AG10803 (cell line): ENCODE data around the gene ZNF438.

Experiments used
- DNase-seq: peaks from one replicate; pipeline ENCODE4 v3.0.0; 2010; ENCODE audit warnings: low read depth
- H3K4me3 ChIP-seq: 2 replicates; pipeline ENCODE4 v1.5.1; 2011; ENCODE audit warnings: mild to moderate bottlenecking, low read length, control low read depth
- TF ChIP-seq, protein P1 (sequence below): conservative IDR thresholded peaks from 2 replicates; pipeline ENCODE4 v1.5.1; 2011; ENCODE audit warnings: mild to moderate bottlenecking, low read length, control low read depth, inconsistent platforms

Gene ZNF438

DNA sequence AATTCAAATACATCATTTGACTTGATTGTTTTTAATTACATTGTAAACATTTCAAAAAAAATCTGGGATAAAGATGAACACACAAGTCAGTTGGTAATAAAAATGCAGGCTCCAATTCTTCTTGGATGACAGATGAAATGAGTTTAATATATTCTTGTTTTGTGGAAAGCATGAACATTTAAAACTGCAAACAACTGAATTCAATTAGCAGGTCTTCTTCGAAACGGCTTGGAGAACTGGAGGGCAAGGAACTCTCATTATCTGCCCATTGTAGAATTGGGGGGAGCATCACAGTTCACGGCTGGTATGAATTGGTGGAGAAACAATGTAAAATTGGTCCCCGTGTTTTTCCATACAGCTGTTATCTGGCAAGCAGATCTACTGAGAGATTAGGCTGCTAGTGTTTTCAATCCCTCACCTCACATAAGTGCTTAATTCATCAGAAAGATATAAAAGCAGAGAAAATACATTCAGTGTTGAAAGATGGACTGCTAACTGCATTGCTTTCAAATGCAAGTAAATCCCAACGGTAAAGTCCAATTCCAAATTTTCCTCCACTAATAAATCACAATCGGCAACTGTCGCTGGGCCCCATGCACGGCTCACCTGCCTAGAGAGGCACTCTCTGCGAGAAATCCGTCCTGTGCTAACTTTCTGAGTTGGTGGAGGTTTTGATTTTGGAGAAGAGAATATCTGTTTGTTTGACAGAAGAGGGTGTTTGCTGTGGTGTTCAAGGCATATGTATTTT lies 199.5 kb downstream of the ZNF438 start:
- TF ChIP-seq, protein P1, sequence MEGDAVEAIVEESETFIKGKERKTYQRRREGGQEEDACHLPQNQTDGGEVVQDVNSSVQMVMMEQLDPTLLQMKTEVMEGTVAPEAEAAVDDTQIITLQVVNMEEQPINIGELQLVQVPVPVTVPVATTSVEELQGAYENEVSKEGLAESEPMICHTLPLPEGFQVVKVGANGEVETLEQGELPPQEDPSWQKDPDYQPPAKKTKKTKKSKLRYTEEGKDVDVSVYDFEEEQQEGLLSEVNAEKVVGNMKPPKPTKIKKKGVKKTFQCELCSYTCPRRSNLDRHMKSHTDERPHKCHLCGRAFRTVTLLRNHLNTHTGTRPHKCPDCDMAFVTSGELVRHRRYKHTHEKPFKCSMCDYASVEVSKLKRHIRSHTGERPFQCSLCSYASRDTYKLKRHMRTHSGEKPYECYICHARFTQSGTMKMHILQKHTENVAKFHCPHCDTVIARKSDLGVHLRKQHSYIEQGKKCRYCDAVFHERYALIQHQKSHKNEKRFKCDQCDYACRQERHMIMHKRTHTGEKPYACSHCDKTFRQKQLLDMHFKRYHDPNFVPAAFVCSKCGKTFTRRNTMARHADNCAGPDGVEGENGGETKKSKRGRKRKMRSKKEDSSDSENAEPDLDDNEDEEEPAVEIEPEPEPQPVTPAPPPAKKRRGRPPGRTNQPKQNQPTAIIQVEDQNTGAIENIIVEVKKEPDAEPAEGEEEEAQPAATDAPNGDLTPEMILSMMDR: no peak
- DNase-seq: peak; percentile 12
- no peak overlapping the region for H3K4me3 ChIP-seq

DNA sequence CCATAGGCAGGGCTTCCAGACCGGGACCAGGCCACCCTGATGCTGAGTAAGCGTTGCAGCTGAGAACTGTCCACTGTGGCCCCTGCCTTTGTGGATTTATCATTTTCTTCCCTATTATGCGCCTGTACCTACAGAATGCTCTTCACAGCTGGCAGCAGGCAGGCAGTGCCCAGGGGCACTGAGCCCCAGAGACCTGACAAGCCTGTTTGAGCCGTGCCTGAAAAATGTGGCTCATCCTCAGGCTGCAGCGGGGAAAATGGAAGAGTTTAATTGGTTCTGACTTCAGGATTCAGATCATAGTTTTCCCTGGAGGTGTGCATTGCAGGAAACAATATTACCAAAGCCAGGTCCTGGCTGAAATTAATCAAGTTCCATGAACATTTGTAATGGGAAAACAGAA lies 200.2 kb downstream of the ZNF438 start:
- H3K4me3 ChIP-seq: no peak overlapping the region
- DNase-seq: no peak
- TF ChIP-seq, protein P1: no peak

GRCh38 chr10:30830315-30831230 lies 201.1 kb downstream of the ZNF438 start:
- no peak overlapping the region for H3K4me3 ChIP-seq
- TF ChIP-seq, protein P1: no peak
- no peak for DNase-seq

DNA sequence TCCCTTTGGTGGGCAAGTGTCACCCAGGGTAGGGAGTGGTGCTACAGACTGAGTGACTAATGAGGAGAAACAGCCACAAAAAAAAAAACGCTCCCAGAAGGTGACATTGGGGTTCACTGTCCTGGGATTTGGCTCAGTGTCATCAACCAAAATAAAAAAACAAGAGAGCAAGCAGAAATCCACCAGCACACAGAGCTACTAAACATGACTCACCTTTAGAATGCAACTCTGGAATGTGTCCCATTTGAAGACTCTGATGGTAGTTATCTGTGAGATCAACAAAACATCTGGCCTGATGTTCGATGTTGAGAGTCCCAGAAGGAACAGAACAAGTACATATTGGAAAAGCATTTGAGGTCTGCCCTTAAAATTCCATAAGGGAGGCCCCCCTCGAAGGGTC lies 201.8 kb downstream of the ZNF438 start:
- no peak overlapping the region for H3K4me3 ChIP-seq
- DNase-seq: peak; percentile 67
- TF ChIP-seq, protein P1: no peak

DNA sequence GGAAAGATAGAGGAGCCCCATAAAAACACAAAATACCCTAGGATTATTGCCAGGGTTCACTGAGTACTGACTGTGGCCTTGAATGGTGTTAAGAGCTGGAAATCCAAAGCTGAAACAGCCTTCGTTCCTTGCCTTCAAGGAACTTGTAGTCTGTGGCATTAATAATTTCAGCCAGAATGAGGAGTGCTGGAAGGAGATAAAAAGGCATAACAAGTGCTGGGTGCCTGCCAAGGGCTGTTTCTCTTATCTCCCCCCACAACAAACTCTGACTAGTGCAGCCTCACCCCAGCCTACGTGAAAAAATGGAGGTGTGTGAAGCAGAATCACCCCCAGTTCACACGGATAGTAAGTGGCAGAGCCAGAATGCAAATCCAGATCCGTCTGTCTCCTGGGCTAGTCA lies 203.0 kb downstream of the ZNF438 start:
- no peak overlapping the region for H3K4me3 ChIP-seq
- DNase-seq: no peak
- TF ChIP-seq, protein P1: no peak

GRCh38 chr10:30828164-30828563 lies 203.5 kb downstream of the ZNF438 start:
- H3K4me3 ChIP-seq: no peak overlapping the region
- no peak for DNase-seq
- TF ChIP-seq, protein P1: no peak
